Endometrial microvascular endothelial cells (primary cell): Measurements from ENCODE around the gene MRPL34. TPM values are rescaled to one million over a fixed set of nuclear protein-coding genes. Genes with fewer than 3 reads are reported as not detected.

Source experiments
- total RNA-seq: library from RNA; depleted of rRNA; stranded (reverse); fragments of >200 nt; gene quantifications from one replicate; pipeline ENCODE4 v1.2.3, GENCODE V29; 2015; ENCODE audit errors: inconsistent ontology term

The MRPL34 gene
- total RNA-seq, 1 donor from 2014 or later, result 115 TPM

Other genes with a start within 250 kb of the MRPL34 start
- gene HAUS8, start 230.4 kb upstream of the MRPL34 start, total RNA-seq, result 14.2 TPM
- 60.7 TPM for gene MYO9B, start 230.1 kb upstream of the MRPL34 start, total RNA-seq
- 11.1 TPM for gene USE1, start 90.5 kb upstream of the MRPL34 start, total RNA-seq
- 2.7 TPM for gene OCEL1, start 79.6 kb upstream of the MRPL34 start, total RNA-seq
- 40.9 TPM for gene NR2F6, start 60.0 kb upstream of the MRPL34 start, total RNA-seq
- gene USHBP1, start 41.1 kb upstream of the MRPL34 start, total RNA-seq, result 18.5 TPM
- 139 TPM for gene BABAM1, start 38.4 kb upstream of the MRPL34 start, total RNA-seq
- gene ANKLE1, start 24.0 kb upstream of the MRPL34 start, total RNA-seq, result 1.0 TPM
- gene ABHD8, start 2.4 kb upstream of the MRPL34 start, total RNA-seq, result 6.6 TPM
- gene DDA1, start 3.7 kb downstream of the MRPL34 start, total RNA-seq, result 48.1 TPM
- 0.84 TPM for gene ANO8, start 29.0 kb downstream of the MRPL34 start, total RNA-seq
- gene GTPBP3, start 31.7 kb downstream of the MRPL34 start, total RNA-seq, result 36.8 TPM
- 0.46 TPM for gene PLVAP, start 71.5 kb downstream of the MRPL34 start, total RNA-seq
- gene CCDC194, start 88.3 kb downstream of the MRPL34 start, total RNA-seq, result not detected
- gene BST2, start 99.8 kb downstream of the MRPL34 start, total RNA-seq, result 306 TPM
- gene MVB12A, start 114.2 kb downstream of the MRPL34 start, total RNA-seq, result 88.0 TPM
- gene TMEM221, start 142.8 kb downstream of the MRPL34 start, total RNA-seq, result not detected
- not detected for gene NXNL1, start 155.1 kb downstream of the MRPL34 start, total RNA-seq
- gene SLC27A1, start 164.7 kb downstream of the MRPL34 start, total RNA-seq, result 7.5 TPM
- 67.2 TPM for gene PGLS, start 205.8 kb downstream of the MRPL34 start, total RNA-seq
- gene COLGALT1, start 249.8 kb downstream of the MRPL34 start, total RNA-seq, result 79.4 TPM